ENCODE data around the gene CD4.
A peak's percentile ranks its signal among the peaks of the same experiment; 100 is the strongest.
"Not testable (repeated sequence)": the region's sequence is repeated elsewhere in the genome, so short reads cannot be mapped to it uniquely, and the experiment has no call there.

Gene CD4

GRCh38 chr12:6847676-6848075, 58.3 kb downstream of the CD4 start:
- no peak for DNase-seq (ENCODE audit: low spot score)

GRCh38 chr12:6849427-6849826, 60.1 kb downstream of the CD4 start:
- no peak for DNase-seq (ENCODE audit: low spot score)

- no peak for DNase-seq (ENCODE audit: low spot score)
These were observed 60.7 kb downstream of the CD4 start for GRCh38 chr12:6849976-6850560.

GRCh38 chr12:6850796-6851152, 61.4 kb downstream of the CD4 start:
- no peak for DNase-seq (ENCODE audit: low spot score)

- DNase-seq (ENCODE audit: low spot score) = peak; percentile 100
These were observed 62.0 kb downstream of the CD4 start, which contains the start of gene CDCA3 for GRCh38 chr12:6851153-6851920. Gene CDCA3, minus strand, starts transcription at chr12:6851286. Its CDS starts 334 bp downstream, at chr12:6850952.

- peak; percentile 100 for DNase-seq (ENCODE audit: low spot score)
These were observed 62.8 kb downstream of the CD4 start, which contains the start of gene USP5 for GRCh38 chr12:6851921-6852650. Gene USP5, plus strand, starts transcription at chr12:6852150. Its CDS starts 30 bp downstream, at chr12:6852180.

GRCh38 chr12:6852651-6853354, 63.5 kb downstream of the CD4 start:
- DNase-seq (ENCODE audit: low spot score) = peak; percentile 75

GRCh38 chr12:6853626-6854025, 64.3 kb downstream of the CD4 start:
- DNase-seq (ENCODE audit: low spot score) = no peak

GRCh38 chr12:6854036-6854435, 64.7 kb downstream of the CD4 start:
- DNase-seq (ENCODE audit: low spot score) = no peak

- no peak for DNase-seq (ENCODE audit: low spot score)
These were observed 66.0 kb downstream of the CD4 start for GRCh38 chr12:6855322-6855721.

GRCh38 chr12:6858799-6859198, 69.5 kb downstream of the CD4 start:
- DNase-seq (ENCODE audit: low spot score) = no peak

- no peak for DNase-seq (ENCODE audit: low spot score)
These were observed 70.8 kb downstream of the CD4 start for GRCh38 chr12:6860116-6860515.

- no peak for DNase-seq (ENCODE audit: low spot score)
These were observed 71.6 kb downstream of the CD4 start for GRCh38 chr12:6860942-6861341.

GRCh38 chr12:6861391-6861790, 72.1 kb downstream of the CD4 start:
- no peak for DNase-seq (ENCODE audit: low spot score)

GRCh38 chr12:6863033-6863432, 73.7 kb downstream of the CD4 start:
- DNase-seq (ENCODE audit: low spot score) = no peak

GRCh38 chr12:6863586-6864321, 74.4 kb downstream of the CD4 start:
- peak; percentile 21 for DNase-seq (ENCODE audit: low spot score)

GRCh38 chr12:6865307-6865706, 76.0 kb downstream of the CD4 start:
- DNase-seq (ENCODE audit: low spot score) = not testable (repeated sequence)

GRCh38 chr12:6866163-6866919, 77.0 kb downstream of the CD4 start:
- DNase-seq (ENCODE audit: low spot score) = no peak

GRCh38 chr12:6866920-6867412, 77.6 kb downstream of the CD4 start:
- peak; percentile 27 for DNase-seq (ENCODE audit: low spot score)

GRCh38 chr12:6867413-6868210, 78.3 kb downstream of the CD4 start, which contains the start of gene TPI1:
Gene TPI1, plus strand, starts transcription at chr12:6867531. Its CDS starts 36 bp downstream, at chr12:6867567.
- DNase-seq (ENCODE audit: low spot score) = peak; percentile 91

Measured in hepatic stellate cell (primary cell).